ENCODE measurements around the gene CALN1. TPM values are rescaled to one million over a fixed set of nuclear protein-coding genes. Genes with fewer than 3 reads are reported as not detected.

Gene CALN1
- total RNA-seq, 6 experiments from 2014 or later, result 0.06 to 0.98 (median 0.34) TPM

DNA sequence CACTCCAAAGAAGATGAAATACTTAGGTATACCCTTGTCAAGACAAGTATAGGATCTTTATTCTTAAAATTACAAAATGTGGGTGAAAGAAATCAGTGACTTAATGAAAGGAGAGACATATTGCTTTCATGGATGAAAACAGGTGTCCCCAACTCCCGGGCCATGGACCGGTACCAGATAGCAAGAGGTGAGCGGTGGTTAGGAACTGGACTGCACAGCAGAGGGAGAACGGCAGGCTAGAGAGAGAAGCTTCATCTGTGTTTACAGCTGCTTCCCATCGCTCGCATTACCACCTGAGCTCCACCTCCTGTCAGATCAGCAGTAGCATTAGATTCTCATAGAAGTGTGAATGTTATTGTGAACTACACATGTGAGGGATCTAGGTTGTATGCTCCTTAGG lies 408.9 kb downstream of the CALN1 start:
- H3K36me3 ChIP-seq, result no peaks in the 10 kb centered on the region
- no peak overlapping the region for H3K4me3 ChIP-seq
- H3K27ac ChIP-seq, result no peak overlapping the region
- no peaks in the 10 kb centered on the region for H3K27me3 ChIP-seq
- no peak for ATAC-seq
- 76% methylated on average over 6 of the region's 6 CpGs for WGBS (ENCODE audit: insufficient coverage, low coverage, low lambda C conversion rate, missing lambda C conversion rate)
- no peak for DNase-seq
- no peak for TF ChIP-seq POLR2A (IDR thresholded peaks at IDR 0.05)
- TF ChIP-seq CTCF (IDR thresholded peaks at IDR 0.05), result no peak
- intact Hi-C loops (cut with DNase I), result no loop called here
- no peaks in the 10 kb centered on the region for H3K9me3 ChIP-seq
- no peaks in the 10 kb centered on the region for H3K4me1 ChIP-seq

GRCh38 chr7:71996141-71996540 lies 416.0 kb downstream of the CALN1 start:
- DNase-seq (no peak), ATAC-seq (no peak)
- Histone ChIP-seq H3K27ac (no peak overlapping the region), H3K36me3 (no peaks in the 10 kb centered on the region), H3K9me3 (no peaks in the 10 kb centered on the region), H3K4me3 (no peak overlapping the region), H3K27me3 (no peaks in the 10 kb centered on the region), H3K4me1 (no peaks in the 10 kb centered on the region)
- WGBS (ENCODE audit: insufficient coverage, low coverage, low lambda C conversion rate, missing lambda C conversion rate), result 57% methylated on average over 2 of the region's 2 CpGs
- intact Hi-C loops (cut with DNase I), result no loop called here
- TF ChIP-seq POLR2A (IDR thresholded peaks at IDR 0.05) (no peak), CTCF (IDR thresholded peaks at IDR 0.05) (no peak)

- no peak for ATAC-seq
- no peak for DNase-seq
- WGBS (ENCODE audit: insufficient coverage, low coverage, low lambda C conversion rate, missing lambda C conversion rate), result 64% methylated on average over 7 of the region's 7 CpGs
- TF ChIP-seq POLR2A (IDR thresholded peaks at IDR 0.05) (no peak), CTCF (IDR thresholded peaks at IDR 0.05) (no peak)
- intact Hi-C loops (cut with DNase I), result no loop called here
- Histone ChIP-seq H3K4me1 (no peaks in the 10 kb centered on the region), H3K27me3 (no peaks in the 10 kb centered on the region), H3K9me3 (no peaks in the 10 kb centered on the region), H3K4me3 (no peak overlapping the region), H3K27ac (no peak overlapping the region), H3K36me3 (no peaks in the 10 kb centered on the region)
These were observed 417.0 kb downstream of the CALN1 start for GRCh38 chr7:71995111-71995510.

GRCh38 chr7:71991586-71991985 lies 420.6 kb downstream of the CALN1 start:
- ATAC-seq (no peak), DNase-seq (no peak)
- no peak for TF ChIP-seq POLR2A (IDR thresholded peaks at IDR 0.05)
- TF ChIP-seq CTCF (IDR thresholded peaks at IDR 0.05), result no peak
- intact Hi-C loops (cut with DNase I), result no loop called here
- Histone ChIP-seq H3K4me1 (no peaks in the 10 kb centered on the region), H3K27ac (no peak overlapping the region), H3K4me3 (no peak overlapping the region), H3K36me3 (no peaks in the 10 kb centered on the region), H3K27me3 (no peaks in the 10 kb centered on the region), H3K9me3 (no peaks in the 10 kb centered on the region)

- DNase-seq (no peak), ATAC-seq (no peak)
- H3K27ac ChIP-seq, result no peak overlapping the region
- no peaks in the 10 kb centered on the region for H3K27me3 ChIP-seq
- H3K9me3 ChIP-seq, result no peaks in the 10 kb centered on the region
- no peaks in the 10 kb centered on the region for H3K36me3 ChIP-seq
- no peaks in the 10 kb centered on the region for H3K4me1 ChIP-seq
- intact Hi-C loops (cut with DNase I), result no loop called here
- WGBS (ENCODE audit: insufficient coverage, low coverage, low lambda C conversion rate, missing lambda C conversion rate), result 61% methylated on average over 7 of the region's 7 CpGs
- no peak overlapping the region for H3K4me3 ChIP-seq
- TF ChIP-seq CTCF (IDR thresholded peaks at IDR 0.05), result no peak
- no peak for TF ChIP-seq POLR2A (IDR thresholded peaks at IDR 0.05)
These were observed 422.0 kb downstream of the CALN1 start for GRCh38 chr7:71990138-71990462.
